IPS-18a (cell line): Measurements from ENCODE around the gene PAGR1.
A peak's percentile ranks its signal among the peaks of the same experiment; 100 is the strongest.
"Not testable (repeated sequence)": the region's sequence is repeated elsewhere in the genome, so short reads cannot be mapped to it uniquely, and the experiment has no call there.

ENCODE experiments used
- H3K27ac ChIP-seq: one replicate; pipeline ENCODE4 v1.5.1; 2013; ENCODE audit warnings: low read length
- H3K27me3 ChIP-seq: one replicate; pipeline ENCODE4 v1.6.1; 2013; ENCODE audit warnings: mild to moderate bottlenecking, low read length; ENCODE audit not compliant: control insufficient read depth, insufficient read depth
- H3K36me3 ChIP-seq: one replicate; pipeline ENCODE4 v1.6.1; 2013; ENCODE audit warnings: low read depth, low read length; ENCODE audit not compliant: control insufficient read depth
- H3K4me1 ChIP-seq: one replicate; pipeline ENCODE4 v1.6.1; 2013; ENCODE audit warnings: low read depth, low read length; ENCODE audit not compliant: control insufficient read depth
- H3K4me3 ChIP-seq: one replicate; pipeline ENCODE4 v1.5.1; 2013; ENCODE audit warnings: low read length
- H3K9ac ChIP-seq: one replicate; pipeline ENCODE4 v1.6.1; 2013; ENCODE audit warnings: mild to moderate bottlenecking, low read length, moderate library complexity
- H3K9me3 ChIP-seq: one replicate; pipeline ENCODE4 v1.6.1; 2013; ENCODE audit warnings: low read depth, low read length; ENCODE audit not compliant: control insufficient read depth

Gene PAGR1

DNA sequence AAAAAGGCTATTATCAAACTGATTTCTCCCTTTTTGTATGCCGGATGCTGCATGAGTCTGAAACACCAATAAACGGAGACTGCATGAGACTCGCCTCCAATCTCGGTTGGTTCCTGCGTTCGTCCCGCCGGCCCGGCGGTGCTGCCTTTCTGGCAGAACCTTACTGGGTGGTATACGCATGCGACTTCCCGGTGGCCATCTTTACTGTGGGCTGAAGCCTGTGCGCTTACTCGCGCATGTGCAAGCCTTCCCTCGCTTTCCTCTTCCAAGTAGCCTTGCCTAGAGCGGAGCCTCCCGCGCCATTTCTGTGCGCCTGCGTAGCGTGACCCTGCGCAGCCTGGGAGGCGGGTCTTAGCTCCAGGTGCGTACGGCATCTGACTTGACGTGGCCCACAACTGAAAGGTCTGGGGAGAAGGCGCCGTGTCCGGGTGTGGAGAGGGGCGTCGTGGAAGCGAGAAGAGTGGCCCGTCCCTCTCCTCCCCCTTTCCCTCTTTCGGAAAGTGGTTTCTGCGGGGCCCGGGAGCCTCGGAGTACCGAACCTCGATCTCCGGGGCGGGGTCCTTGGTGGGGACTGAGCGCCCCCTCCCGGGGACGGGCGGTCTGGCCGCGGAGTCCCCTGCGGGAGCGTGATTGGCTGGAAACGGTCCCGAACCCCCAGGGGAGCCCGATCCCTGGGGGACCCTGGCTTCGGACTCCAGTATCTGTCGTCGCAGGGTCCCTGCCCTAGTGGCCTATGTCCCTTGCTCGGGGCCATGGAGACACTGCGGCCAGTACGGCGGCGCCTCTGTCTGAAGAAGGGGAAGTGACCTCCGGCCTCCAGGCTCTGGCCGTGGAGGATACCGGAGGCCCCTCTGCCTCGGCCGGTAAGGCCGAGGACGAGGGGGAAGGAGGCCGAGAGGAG lies at the start of gene PAGR1:
Gene PAGR1 (plus strand): TSS at position 360 of the 901 bp plus-strand sequence. CDS start 374 bp downstream, at position 734.
- Histone ChIP-seq H3K4me3 (peak within 1 kb of the TSS; percentile 70), H3K36me3 (peaks cover 26% of the 10 kb centered on the region), H3K4me1 (peaks cover 18% of the 10 kb centered on the region)

DNA sequence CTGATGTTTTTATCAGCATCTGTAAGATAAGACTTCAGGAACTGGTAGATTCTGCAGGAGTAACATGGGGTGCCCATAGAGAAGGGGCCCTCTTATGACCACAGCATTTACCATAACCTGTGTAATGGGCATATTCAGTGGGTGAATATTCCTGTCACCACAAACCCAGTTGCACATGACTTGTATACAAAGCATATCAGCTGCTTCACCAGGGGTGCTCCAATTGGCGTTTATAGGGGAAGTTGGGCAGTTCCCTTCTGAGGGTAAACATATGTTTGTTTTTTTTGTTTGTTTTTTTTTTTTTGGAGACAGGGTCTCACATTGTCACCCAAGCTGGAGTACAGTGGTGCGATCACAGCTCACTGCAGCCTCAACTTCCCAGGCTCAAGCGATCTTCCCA lies 49.4 kb upstream of the PAGR1 start:
- H3K4me3 ChIP-seq, result no peak overlapping the region
- no peaks in the 10 kb centered on the region for H3K27me3 ChIP-seq
- H3K9ac ChIP-seq, result no peak overlapping the region
- no peaks in the 10 kb centered on the region for H3K4me1 ChIP-seq
- H3K27ac ChIP-seq, result no peak overlapping the region
- no peaks in the 10 kb centered on the region for H3K36me3 ChIP-seq
- H3K9me3 ChIP-seq, result no peaks in the 10 kb centered on the region

More for the DNA sequence above, at the start of gene PAGR1:
- peak within 1 kb of the TSS; percentile 82 for H3K27ac ChIP-seq
- no peaks in the 10 kb centered on the region for H3K9me3 ChIP-seq
- no peaks in the 10 kb centered on the region for H3K27me3 ChIP-seq
- H3K9ac ChIP-seq, result peak within 1 kb of the TSS; percentile 82

DNA sequence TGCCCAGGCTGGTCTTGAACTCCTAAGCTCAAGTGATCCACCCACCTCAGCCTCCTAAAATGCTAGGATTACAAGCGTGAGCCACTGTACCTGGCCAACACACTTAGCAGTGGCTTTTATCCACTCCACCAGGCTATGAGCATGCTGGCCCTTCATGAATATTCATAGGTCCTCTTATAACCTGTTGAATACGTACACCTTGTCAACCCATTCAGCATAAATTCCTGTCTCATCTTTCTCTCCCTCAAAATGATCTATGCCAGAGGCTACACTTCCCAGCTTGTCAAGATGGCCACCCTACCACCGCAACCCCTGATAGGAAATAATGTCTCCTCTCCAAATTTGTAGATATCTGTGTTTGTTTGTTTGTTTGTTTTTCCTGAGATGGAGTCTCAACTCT lies 48.9 kb upstream of the PAGR1 start:
- Histone ChIP-seq H3K4me1 (no peaks in the 10 kb centered on the region), H3K27me3 (no peaks in the 10 kb centered on the region), H3K9ac (no peak overlapping the region), H3K4me3 (no peak overlapping the region), H3K9me3 (no peaks in the 10 kb centered on the region), H3K36me3 (no peaks in the 10 kb centered on the region), H3K27ac (no peak overlapping the region)

DNA sequence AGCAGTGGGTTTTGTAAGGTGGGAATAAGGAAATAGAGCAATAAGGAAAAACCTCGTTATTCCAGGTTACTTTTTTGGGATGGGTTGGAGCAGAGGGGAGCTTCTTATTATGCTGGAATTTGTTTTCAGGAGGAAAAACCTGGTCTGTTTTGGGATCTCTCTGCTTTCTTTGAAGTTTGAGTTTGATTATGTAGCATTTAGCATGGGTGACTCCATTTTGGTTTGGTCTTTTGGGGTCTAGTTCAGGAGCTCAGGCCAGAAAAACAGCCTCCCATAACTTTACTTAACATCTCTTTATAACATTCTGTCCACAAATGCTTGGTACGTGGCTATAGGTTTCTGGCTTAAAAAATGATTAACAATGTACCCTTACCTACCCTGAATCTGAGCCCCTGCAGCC lies 46.4 kb upstream of the PAGR1 start:
- H3K9me3 ChIP-seq, result no peaks in the 10 kb centered on the region
- H3K27me3 ChIP-seq, result no peaks in the 10 kb centered on the region
- no peak overlapping the region for H3K9ac ChIP-seq
- H3K4me1 ChIP-seq, result no peaks in the 10 kb centered on the region
- H3K36me3 ChIP-seq, result no peaks in the 10 kb centered on the region
- no peak overlapping the region for H3K4me3 ChIP-seq
- H3K27ac ChIP-seq, result no peak overlapping the region

DNA sequence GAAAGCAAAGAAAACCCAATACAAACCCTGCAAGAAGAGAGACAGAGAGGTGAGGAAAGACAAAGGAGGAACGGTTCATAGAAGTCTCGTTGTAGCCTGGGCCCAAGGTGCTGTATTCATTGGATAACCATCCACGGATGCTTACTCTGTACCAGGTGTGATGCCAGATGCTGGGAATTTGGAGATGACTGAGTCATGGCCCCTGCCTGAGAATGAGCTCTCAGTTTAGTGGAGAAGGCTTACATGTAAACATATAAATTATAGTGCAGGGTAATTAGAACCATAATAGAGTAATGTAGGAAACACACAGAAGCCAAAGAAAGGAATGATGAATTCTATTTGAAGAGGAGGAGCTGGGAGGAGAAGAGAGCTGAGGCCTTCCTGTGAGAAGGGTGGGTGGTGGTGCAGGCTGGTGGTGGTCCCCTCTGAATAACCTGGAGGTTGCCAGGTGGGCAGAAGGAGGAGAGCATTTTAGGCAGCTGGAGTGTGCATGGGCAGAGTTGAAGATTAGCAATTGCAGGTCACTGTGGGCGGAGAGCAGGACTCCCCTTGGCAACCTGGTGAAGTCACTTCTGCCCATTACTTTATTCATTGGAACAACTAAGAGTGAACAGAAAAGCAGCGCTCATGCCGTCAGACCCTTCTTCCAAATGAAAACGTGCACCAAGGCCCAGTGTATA lies 45.6 kb upstream of the PAGR1 start:
- Histone ChIP-seq H3K4me1 (no peaks in the 10 kb centered on the region), H3K27me3 (no peaks in the 10 kb centered on the region), H3K9me3 (no peaks in the 10 kb centered on the region), H3K36me3 (no peaks in the 10 kb centered on the region), H3K4me3 (no peak overlapping the region), H3K9ac (no peak overlapping the region), H3K27ac (no peak overlapping the region)

DNA sequence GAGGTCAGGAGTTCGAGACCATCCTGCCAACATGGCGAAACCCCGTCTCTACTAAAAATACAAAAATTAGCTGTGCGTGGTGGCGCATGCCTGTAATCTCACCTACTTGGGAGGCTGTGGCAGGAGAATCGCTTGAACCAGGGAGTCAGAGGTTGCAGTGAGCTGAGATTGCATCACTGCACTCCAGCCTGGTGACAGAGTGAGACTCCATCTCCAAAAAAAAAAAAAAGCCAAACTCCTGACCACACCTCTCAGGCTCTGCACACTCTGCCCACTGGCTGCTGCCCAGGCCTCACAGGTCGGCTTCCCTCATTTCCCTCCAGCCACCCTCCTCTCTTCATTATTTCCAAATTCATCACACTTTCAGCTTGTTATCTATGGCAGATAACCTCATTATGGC lies 43.6 kb upstream of the PAGR1 start:
- H3K27me3 ChIP-seq, H3K9me3 ChIP-seq, H3K27ac ChIP-seq, H3K4me3 ChIP-seq, H3K9ac ChIP-seq, H3K4me1 ChIP-seq, H3K36me3 ChIP-seq: not testable (repeated sequence)

DNA sequence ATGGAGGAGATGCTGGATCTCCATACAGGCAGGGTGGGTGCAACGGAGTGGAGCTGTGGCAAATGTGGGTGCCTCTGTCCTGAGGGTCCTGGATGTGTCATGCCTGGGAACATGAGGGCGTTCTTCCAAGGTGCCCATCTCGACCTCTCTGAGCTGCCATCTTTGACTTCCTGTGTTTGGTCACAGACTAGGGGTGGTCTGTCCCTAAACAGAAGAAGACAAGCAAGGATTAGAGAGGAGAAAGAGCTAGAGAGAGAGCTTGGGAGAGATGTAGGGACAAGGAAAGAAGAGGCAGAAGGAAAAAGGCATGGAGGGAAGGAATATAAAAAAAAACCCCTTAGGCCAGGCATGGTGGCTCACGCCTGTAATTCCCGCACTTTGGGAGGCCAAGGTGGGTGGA lies 41.2 kb upstream of the PAGR1 start:
- H3K9ac ChIP-seq, result no peak overlapping the region
- H3K9me3 ChIP-seq, result no peaks in the 10 kb centered on the region
- H3K36me3 ChIP-seq, result no peaks in the 10 kb centered on the region
- H3K4me1 ChIP-seq, result no peaks in the 10 kb centered on the region
- H3K27me3 ChIP-seq, result no peaks in the 10 kb centered on the region
- no peak overlapping the region for H3K27ac ChIP-seq
- no peak overlapping the region for H3K4me3 ChIP-seq

DNA sequence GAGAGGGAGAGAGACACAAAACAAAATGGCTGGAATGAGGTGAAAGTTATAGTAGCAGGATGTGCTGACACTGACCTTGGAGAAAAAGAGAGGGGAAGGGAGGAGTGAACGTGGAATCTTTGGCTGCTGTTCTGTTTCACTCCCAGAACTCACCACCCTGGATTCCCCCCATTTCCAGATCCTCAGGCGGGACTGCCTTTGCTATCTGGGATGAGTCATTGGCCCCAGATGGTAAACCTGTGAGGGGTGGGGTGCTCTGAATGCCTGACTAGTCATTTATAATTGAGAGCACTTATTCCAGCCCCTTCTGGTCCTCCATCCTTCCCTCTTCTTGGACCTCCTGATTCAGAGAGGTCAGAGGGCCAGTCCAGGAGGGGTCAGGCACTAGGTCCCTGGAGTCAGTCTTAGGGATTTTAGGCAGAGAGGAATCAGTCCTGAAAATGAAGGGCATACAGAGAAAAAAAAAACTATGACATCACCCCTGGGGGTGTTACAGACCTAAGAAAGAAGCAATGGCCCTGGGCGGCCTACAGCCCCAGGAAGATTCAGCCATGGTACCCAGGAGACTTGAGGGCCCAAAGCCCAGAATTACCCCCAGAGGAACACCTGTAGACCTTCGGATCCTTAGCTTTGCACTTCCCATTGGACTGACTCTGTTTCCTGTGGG lies 40.1 kb upstream of the PAGR1 start:
- H3K36me3 ChIP-seq, result no peaks in the 10 kb centered on the region
- H3K4me1 ChIP-seq, result no peaks in the 10 kb centered on the region
- H3K27ac ChIP-seq, result no peak overlapping the region
- H3K27me3 ChIP-seq, result peaks cover 3% of the 10 kb centered on the region
- H3K4me3 ChIP-seq, result no peak overlapping the region
- no peaks in the 10 kb centered on the region for H3K9me3 ChIP-seq
- H3K9ac ChIP-seq, result no peak overlapping the region

DNA sequence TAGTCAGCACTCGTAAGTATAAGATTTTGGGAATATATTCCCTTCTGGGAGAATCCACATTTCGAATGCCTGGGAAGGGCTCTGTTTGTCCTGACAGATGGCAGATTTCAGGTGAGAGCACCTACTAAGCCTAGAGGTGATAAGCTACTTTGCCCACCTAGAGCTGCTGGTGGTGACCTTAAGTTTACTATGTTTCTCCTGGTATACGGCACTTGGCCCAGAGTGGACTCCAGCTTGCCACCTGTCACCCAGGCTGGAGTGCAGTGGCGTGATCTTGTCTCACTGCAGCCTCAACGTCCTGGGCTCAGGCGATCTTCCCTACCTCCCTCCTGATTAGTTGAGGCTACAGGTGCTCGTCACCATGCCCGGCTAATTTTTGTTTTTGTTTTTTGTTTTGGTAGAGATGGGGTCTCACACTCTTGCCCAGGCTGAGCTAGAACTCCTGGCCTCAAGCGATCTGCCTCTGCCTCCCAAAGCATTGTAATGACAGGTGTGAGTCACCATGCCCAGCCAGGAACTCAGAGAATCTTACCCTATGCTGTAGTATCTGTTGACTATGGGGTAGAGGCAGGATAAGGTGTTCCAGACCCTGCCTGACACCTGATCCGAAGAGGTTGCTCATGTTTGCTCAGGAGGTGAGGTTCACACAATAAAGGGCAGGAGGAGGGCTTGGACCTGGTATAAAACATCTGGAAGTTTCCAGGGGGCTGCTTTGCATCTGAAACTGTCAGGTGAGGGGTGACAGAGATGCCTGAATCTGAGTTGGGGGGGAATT lies 38.2 kb upstream of the PAGR1 start, which contains the start of gene ZG16:
Gene ZG16 (plus strand): TSS at position 681 of the 775 bp plus-strand sequence. CDS start 1,011 bp downstream, outside the sequence.
- no peak within 1 kb of the TSS for H3K9ac ChIP-seq
- no peak within 1 kb of the TSS for H3K27ac ChIP-seq
- no peaks in the 10 kb centered on the region for H3K9me3 ChIP-seq
- no peak within 1 kb of the TSS for H3K4me3 ChIP-seq
- no peaks in the 10 kb centered on the region for H3K36me3 ChIP-seq
- no peaks in the 10 kb centered on the region for H3K4me1 ChIP-seq
- peaks cover 3% of the 10 kb centered on the region for H3K27me3 ChIP-seq

DNA sequence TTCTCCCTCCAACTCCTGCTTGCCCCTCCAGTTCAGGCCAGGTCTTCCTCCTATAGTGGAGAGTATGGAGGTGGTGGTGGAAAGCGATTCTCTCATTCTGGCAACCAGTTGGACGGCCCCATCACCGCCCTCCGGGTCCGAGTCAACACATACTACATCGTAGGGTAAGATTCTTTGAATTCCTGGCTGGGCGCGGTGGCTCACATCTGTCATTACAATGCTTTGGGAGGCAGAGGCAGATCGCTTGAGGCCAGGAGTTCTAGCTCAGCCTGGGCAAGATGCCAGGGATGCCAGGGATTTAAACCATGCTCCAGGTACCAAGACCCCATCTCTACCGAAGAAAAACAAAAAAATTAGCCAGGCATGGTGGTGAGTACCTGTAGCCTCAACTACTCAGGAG lies 36.5 kb upstream of the PAGR1 start:
- Histone ChIP-seq H3K4me1 (peaks cover 3% of the 10 kb centered on the region), H3K9me3 (no peaks in the 10 kb centered on the region), H3K36me3 (no peaks in the 10 kb centered on the region), H3K27ac (no peak overlapping the region), H3K9ac (no peak overlapping the region), H3K4me3 (no peak overlapping the region), H3K27me3 (peaks cover 3% of the 10 kb centered on the region)
